ENCODE measurements around the gene PAIP2B. TPM values are rescaled to one million over a fixed set of nuclear protein-coding genes. Genes with fewer than 3 reads are reported as not detected.
A peak's percentile ranks its signal among the peaks of the same experiment; 100 is the strongest.
"Not testable (repeated sequence)": the region's sequence is repeated elsewhere in the genome, so short reads cannot be mapped to it uniquely, and the experiment has no call there.

The PAIP2B gene
- total RNA-seq, 1 experiment from 2014 or later: 5.6 TPM

DNA sequence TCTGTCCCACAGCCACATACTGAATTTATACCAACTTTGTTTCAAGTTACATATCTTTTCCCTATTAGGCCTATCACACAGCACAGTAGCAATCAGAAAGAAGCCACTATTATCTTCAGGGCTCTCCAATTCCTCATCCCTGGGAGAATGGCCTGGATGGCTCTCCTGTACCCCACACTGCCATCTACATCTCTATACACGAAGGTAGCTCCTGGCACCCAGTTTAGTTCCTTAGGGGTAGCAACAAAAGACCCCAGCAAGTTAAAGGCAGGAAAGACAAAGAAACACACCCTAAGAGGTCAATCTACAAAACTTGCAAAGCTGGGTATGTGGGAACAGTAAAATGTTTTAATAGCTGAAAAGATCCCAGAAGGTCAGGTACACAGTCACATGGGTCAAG lies 39.9 kb downstream of the PAIP2B start:
- Histone ChIP-seq H3K27ac (ENCODE audit: low read length) (no peak overlapping the region), H3K9ac (ENCODE audit: low read length) (no peak overlapping the region), H3K79me2 (ENCODE audit: low read length) (no peaks in the 10 kb centered on the region), H3K4me1 (ENCODE audit: low read length) (no peaks in the 10 kb centered on the region), H3K9me2 (replicated peaks; ENCODE audit: insufficient read depth, low read length) (no peaks in the 10 kb centered on the region), H2AFZ (ENCODE audit: low read length) (no peak overlapping the region), H3K9me3 (ENCODE audit: low read length) (no peaks in the 10 kb centered on the region), H4K20me1 (ENCODE audit: insufficient read depth, low read depth, low read length) (0 out of 2 replicates have a peak, but pooled peaks cover 4% of the 10 kb centered on the region), H3K4me3 (ENCODE audit: low read length) (no peak overlapping the region), H3K27me3 (ENCODE audit: low read length) (no peaks in the 10 kb centered on the region), H3K4me2 (ENCODE audit: low read depth, low read length, poor library complexity, severe bottlenecking) (no peak overlapping the region), H3K36me3 (ENCODE audit: insufficient read depth, low read length) (no peaks in the 10 kb centered on the region)
- DNase-seq: no peak

DNA sequence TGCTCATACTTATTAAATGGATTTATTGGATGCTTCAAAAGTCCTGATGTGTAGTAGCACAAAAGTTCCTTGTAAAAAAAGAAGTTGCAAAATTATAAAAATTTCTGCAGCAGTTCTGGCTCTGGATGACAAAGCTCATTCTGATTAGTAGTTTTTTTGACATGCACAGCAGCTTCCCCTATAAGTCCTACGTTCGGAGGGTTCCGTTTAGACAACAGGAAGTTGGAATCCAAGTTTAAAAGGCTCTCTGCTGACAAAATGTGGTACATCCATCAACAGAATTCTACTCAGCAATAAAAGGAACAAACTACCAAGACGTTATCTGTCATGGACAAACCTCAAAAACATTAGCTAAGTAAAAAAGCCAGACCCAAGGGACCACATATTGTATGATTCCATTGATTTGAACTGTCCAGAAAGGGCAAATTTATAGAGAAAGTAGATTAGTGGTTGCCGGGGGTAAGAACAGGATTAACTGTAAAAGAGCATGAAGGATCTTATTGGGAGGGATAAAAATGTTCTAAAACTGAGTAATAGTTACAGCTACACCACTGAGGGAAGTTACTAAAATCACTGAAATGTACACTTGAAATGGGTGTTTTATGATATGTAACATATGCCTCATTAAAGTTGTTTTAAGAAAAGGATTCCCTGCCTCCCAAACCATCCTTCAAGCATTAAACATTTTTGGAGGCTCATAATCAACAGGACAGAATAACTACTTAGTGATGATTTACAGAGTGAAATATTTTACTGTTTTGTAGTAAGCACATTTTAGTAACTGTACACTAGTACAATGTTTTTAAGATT lies 43.4 kb downstream of the PAIP2B start:
- not testable (repeated sequence) for H3K4me3 ChIP-seq (ENCODE audit: low read length); H3K9ac ChIP-seq (ENCODE audit: low read length); H3K36me3 ChIP-seq (ENCODE audit: insufficient read depth, low read length); H3K9me3 ChIP-seq (ENCODE audit: low read length); DNase-seq; H3K9me2 ChIP-seq (replicated peaks; ENCODE audit: insufficient read depth, low read length); H2AFZ ChIP-seq (ENCODE audit: low read length); H3K79me2 ChIP-seq (ENCODE audit: low read length); H3K27ac ChIP-seq (ENCODE audit: low read length); H3K4me2 ChIP-seq (ENCODE audit: low read depth, low read length, poor library complexity, severe bottlenecking); H3K27me3 ChIP-seq (ENCODE audit: low read length); H4K20me1 ChIP-seq (ENCODE audit: insufficient read depth, low read depth, low read length); H3K4me1 ChIP-seq (ENCODE audit: low read length)

DNA sequence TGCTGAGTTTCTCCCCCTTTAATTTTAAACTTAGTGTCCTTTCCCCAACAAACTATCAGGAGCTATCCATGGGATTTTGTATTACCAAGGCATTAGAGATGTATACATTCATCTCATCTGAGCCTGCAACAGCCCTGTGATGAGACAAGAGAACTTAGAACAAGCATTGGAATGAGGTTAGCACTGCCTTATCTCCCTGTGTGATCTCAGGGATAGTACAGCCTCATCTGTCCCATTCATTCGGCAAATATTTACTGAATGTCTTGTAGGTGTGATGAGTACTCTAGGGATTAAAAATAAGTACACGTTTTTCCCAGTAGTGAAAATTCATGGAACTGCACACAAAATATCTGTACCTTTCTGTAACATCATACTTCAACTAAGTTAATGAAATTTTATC lies 45.6 kb downstream of the PAIP2B start:
- Histone ChIP-seq H2AFZ (ENCODE audit: low read length) (no peak overlapping the region), H3K4me1 (ENCODE audit: low read length) (no peaks in the 10 kb centered on the region), H4K20me1 (ENCODE audit: insufficient read depth, low read depth, low read length) (no peaks in the 10 kb centered on the region), H3K79me2 (ENCODE audit: low read length) (no peaks in the 10 kb centered on the region), H3K9me3 (ENCODE audit: low read length) (no peaks in the 10 kb centered on the region), H3K9ac (ENCODE audit: low read length) (no peak overlapping the region), H3K9me2 (replicated peaks; ENCODE audit: insufficient read depth, low read length) (no peaks in the 10 kb centered on the region), H3K27me3 (ENCODE audit: low read length) (no peaks in the 10 kb centered on the region), H3K4me3 (ENCODE audit: low read length) (no peak overlapping the region), H3K36me3 (ENCODE audit: insufficient read depth, low read length) (no peaks in the 10 kb centered on the region), H3K27ac (ENCODE audit: low read length) (no peak overlapping the region), H3K4me2 (ENCODE audit: low read depth, low read length, poor library complexity, severe bottlenecking) (no peak overlapping the region)
- DNase-seq: no peak

DNA sequence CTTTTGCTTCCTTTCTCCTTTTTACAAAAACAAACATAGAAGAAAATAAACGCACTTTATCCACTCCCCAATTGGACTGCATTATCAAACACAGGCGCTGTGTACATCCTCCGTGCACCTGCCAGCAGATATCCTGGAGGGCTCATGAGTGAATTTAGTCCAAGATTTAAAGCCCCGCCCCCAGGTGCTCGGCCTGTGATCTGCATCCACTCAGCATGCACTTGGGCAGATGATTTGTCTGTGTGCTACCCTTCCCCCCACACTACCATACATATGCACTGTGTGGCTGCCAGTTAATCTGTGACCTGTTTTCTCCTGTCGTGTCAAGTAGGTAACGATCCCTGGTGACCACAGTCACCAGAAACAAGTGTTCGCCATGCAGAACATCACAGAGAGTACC lies 48.1 kb downstream of the PAIP2B start:
- H2AFZ ChIP-seq (ENCODE audit: low read length); DNase-seq; H4K20me1 ChIP-seq (ENCODE audit: insufficient read depth, low read depth, low read length); H3K4me2 ChIP-seq (ENCODE audit: low read depth, low read length, poor library complexity, severe bottlenecking); H3K27ac ChIP-seq (ENCODE audit: low read length); H3K9me3 ChIP-seq (ENCODE audit: low read length); H3K9me2 ChIP-seq (replicated peaks; ENCODE audit: insufficient read depth, low read length); H3K4me1 ChIP-seq (ENCODE audit: low read length); H3K9ac ChIP-seq (ENCODE audit: low read length); H3K4me3 ChIP-seq (ENCODE audit: low read length); H3K27me3 ChIP-seq (ENCODE audit: low read length); H3K79me2 ChIP-seq (ENCODE audit: low read length); H3K36me3 ChIP-seq (ENCODE audit: insufficient read depth, low read length): not testable (repeated sequence)

DNA sequence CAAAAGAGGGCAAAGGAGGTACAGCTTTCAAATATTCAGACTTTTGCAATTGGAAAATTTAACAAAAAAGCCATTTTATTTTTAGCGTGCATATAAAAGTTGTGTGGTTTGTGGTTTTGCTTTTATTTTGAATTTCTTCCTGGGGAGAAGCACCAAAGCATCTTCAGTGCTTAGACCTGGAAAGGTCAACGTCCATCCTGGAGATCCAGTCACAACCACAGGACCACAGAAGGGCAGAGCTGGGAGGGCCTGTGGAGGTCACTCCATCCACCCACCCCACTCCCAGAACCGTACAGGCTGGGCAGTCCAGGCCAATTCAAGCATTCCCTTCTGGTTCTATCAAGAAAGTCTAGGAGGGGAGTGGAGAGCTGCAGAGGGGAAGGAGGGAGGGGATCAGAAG lies 52.7 kb downstream of the PAIP2B start:
- no peaks in the 10 kb centered on the region for H3K79me2 ChIP-seq (ENCODE audit: low read length)
- H3K4me3 ChIP-seq (ENCODE audit: low read length): no peak overlapping the region
- no peaks in the 10 kb centered on the region for H3K27me3 ChIP-seq (ENCODE audit: low read length)
- H3K9ac ChIP-seq (ENCODE audit: low read length): no peak overlapping the region
- H4K20me1 ChIP-seq (ENCODE audit: insufficient read depth, low read depth, low read length): no peaks in the 10 kb centered on the region
- no peaks in the 10 kb centered on the region for H3K9me3 ChIP-seq (ENCODE audit: low read length)
- H3K4me2 ChIP-seq (ENCODE audit: low read depth, low read length, poor library complexity, severe bottlenecking): no peak overlapping the region
- no peaks in the 10 kb centered on the region for H3K36me3 ChIP-seq (ENCODE audit: insufficient read depth, low read length)
- no peaks in the 10 kb centered on the region for H3K9me2 ChIP-seq (replicated peaks; ENCODE audit: insufficient read depth, low read length)
- H3K4me1 ChIP-seq (ENCODE audit: low read length): no peaks in the 10 kb centered on the region
- DNase-seq: no peak
- H2AFZ ChIP-seq (ENCODE audit: low read length): no peak overlapping the region
- H3K27ac ChIP-seq (ENCODE audit: low read length): no peak overlapping the region

DNA sequence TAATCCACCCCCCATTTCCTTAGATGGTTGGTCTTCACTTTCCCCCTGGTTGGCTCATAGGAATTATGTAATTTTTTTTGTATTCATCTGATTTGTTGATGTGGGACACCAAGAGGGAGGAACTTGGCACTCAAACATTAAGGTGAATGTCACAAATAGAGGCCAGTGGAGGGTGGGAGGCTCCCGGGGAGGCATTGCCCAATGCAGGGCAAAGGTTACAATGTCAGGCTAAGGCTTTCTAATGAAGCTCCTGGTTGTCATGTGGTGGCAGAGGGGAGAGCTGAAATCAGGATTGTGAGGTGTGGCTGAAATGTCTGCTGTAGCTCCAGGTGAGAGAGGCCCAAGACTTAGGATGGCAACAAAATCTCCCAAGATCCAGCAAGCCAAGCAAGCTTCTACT lies 53.8 kb downstream of the PAIP2B start:
- Histone ChIP-seq H3K9me2 (replicated peaks; ENCODE audit: insufficient read depth, low read length) (no peaks in the 10 kb centered on the region), H3K27me3 (ENCODE audit: low read length) (no peaks in the 10 kb centered on the region), H2AFZ (ENCODE audit: low read length) (no peak overlapping the region), H3K27ac (ENCODE audit: low read length) (no peak overlapping the region), H3K9me3 (ENCODE audit: low read length) (no peaks in the 10 kb centered on the region), H3K79me2 (ENCODE audit: low read length) (no peaks in the 10 kb centered on the region), H3K4me3 (ENCODE audit: low read length) (no peak overlapping the region), H3K9ac (ENCODE audit: low read length) (no peak overlapping the region), H4K20me1 (ENCODE audit: insufficient read depth, low read depth, low read length) (no peaks in the 10 kb centered on the region), H3K36me3 (ENCODE audit: insufficient read depth, low read length) (no peaks in the 10 kb centered on the region), H3K4me1 (ENCODE audit: low read length) (no peaks in the 10 kb centered on the region), H3K4me2 (ENCODE audit: low read depth, low read length, poor library complexity, severe bottlenecking) (no peak overlapping the region)
- no peak for DNase-seq

DNA sequence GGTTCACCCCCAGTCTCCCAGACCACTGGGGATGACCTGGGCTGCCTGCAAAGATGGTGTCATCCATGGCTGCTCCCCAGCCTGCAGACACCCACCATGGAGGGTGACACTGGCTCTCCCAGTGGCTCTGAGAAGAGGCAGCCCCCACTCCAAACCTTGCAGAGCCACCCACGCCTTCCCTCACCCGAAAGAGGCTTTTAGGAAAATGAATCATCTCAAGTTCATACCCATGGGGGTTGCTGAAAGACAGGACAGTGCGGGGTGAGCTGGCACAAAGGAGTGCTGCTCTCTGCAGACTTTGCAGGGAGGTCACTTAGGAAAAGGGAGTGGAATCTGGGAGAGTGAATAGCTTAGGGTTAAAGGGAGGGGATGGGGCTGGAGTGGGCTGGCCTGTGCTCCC lies 60.1 kb downstream of the PAIP2B start:
- no peaks in the 10 kb centered on the region for H3K36me3 ChIP-seq (ENCODE audit: insufficient read depth, low read length)
- no peaks in the 10 kb centered on the region for H3K9me2 ChIP-seq (replicated peaks; ENCODE audit: insufficient read depth, low read length)
- H3K27me3 ChIP-seq (ENCODE audit: low read length): no peaks in the 10 kb centered on the region
- no peaks in the 10 kb centered on the region for H4K20me1 ChIP-seq (ENCODE audit: insufficient read depth, low read depth, low read length)
- no peak overlapping the region for H3K4me3 ChIP-seq (ENCODE audit: low read length)
- no peak overlapping the region for H2AFZ ChIP-seq (ENCODE audit: low read length)
- no peak overlapping the region for H3K27ac ChIP-seq (ENCODE audit: low read length)
- peak overlapping the region; percentile 18; the same call in 1 of the 2 replicates for H3K9ac ChIP-seq (ENCODE audit: low read length)
- no peak for DNase-seq
- no peaks in the 10 kb centered on the region for H3K9me3 ChIP-seq (ENCODE audit: low read length)
- no peaks in the 10 kb centered on the region for H3K79me2 ChIP-seq (ENCODE audit: low read length)
- peaks cover 11% of the 10 kb centered on the region for H3K4me1 ChIP-seq (ENCODE audit: low read length)
- H3K4me2 ChIP-seq (ENCODE audit: low read depth, low read length, poor library complexity, severe bottlenecking): peak overlapping the region; percentile 22

DNA sequence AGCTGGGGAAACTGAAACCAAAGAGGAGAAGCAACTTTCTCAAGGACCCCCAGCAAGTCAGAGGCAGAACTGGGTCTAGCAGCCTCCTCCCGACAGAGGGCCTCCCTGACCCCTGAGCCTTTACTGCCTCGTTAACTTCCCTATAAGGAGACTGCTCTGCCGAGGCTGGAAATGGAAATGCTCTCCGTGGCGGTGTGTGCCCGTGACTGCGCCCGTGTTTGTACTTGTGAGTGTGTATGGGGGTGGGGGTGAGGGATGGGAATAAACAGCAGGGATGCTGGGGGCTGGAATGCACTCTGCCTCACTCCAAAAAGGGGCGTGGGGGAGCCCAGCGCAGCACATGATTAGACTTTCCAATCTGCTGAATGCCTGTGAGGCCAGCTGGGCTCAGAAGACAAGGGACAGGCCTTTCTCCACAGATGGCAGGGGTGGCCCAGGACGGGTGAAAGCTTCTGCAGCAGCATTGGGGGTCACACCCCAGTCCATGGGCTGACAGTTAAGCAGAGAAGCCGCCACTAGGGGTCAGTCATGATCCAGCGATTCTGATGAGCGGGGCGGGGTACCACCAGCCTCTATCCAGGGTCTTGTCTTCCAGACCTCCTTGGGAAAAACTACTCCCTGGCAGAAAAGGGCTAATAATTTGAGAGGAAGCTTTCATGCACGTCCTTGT lies 69.6 kb downstream of the PAIP2B start:
- no peak overlapping the region for H3K9ac ChIP-seq (ENCODE audit: low read length)
- no peak overlapping the region for H3K27ac ChIP-seq (ENCODE audit: low read length)
- H3K9me2 ChIP-seq (replicated peaks; ENCODE audit: insufficient read depth, low read length): no peaks in the 10 kb centered on the region
- H2AFZ ChIP-seq (ENCODE audit: low read length): no peak overlapping the region
- H3K4me3 ChIP-seq (ENCODE audit: low read length): no peak overlapping the region
- H3K27me3 ChIP-seq (ENCODE audit: low read length): no peaks in the 10 kb centered on the region
- peaks cover 7% of the 10 kb centered on the region for H3K4me1 ChIP-seq (ENCODE audit: low read length)
- H3K4me2 ChIP-seq (ENCODE audit: low read depth, low read length, poor library complexity, severe bottlenecking): no peak overlapping the region
- no peaks in the 10 kb centered on the region for H3K36me3 ChIP-seq (ENCODE audit: insufficient read depth, low read length)
- peak; percentile 89 for DNase-seq
- no peaks in the 10 kb centered on the region for H3K79me2 ChIP-seq (ENCODE audit: low read length)
- no peaks in the 10 kb centered on the region; the same call in 1 of the 2 replicates for H4K20me1 ChIP-seq (ENCODE audit: insufficient read depth, low read depth, low read length)
- no peaks in the 10 kb centered on the region for H3K9me3 ChIP-seq (ENCODE audit: low read length)

Measured in Karpas-422 (cell line).